ENCODE measurements around the gene ARSB.
"Not testable (repeated sequence)": the region's sequence is repeated elsewhere in the genome, so short reads cannot be mapped to it uniquely, and the experiment has no call there.

Gene ARSB

DNA sequence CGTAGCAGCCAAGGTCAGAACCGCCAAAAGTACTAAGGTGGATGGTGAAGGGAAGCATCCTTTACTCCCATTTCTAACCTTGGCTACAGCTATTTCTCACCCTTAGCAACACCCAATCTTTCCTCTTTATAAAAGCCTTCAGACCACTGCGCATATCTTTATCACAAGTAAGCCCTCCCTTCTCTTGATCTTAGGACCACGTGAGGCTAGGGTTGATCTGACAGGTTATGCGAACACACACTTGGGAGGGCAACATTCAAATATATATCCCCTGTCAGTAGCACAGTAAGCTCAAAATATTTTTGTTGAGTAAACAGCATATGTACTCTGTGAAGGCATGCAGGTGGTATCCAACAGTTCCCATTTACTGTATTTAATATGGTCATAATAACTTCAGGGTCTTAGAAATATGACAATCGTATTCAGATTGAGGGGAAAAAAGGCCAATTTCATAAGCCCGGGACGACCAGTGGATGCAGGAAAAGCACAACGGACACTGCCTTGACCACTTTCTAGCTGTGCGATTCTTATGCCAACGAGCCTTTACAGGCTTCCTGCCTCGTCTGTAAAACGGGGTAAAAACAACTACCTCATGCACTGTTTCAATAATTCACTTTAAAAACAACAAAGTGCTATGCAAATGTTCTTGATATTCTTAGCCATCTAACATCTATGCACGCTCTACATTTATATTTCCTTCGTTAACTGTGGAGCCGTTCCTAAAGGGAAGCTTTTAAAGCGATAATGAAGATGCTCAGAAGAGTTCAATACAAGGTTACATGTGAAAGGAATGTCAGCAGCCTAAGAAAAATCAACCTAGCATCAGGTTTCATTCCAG lies 1.3 kb downstream of the ARSB start:
- H3K9me3 ChIP-seq (ENCODE audit: severe bottlenecking): no peaks in the 10 kb centered on the region
- peak overlapping the region; percentile 57 for H3K4me3 ChIP-seq (ENCODE audit: low read depth, low read length)
- H3K27me3 ChIP-seq (ENCODE audit: insufficient read depth, low read depth, severe bottlenecking): no peaks in the 10 kb centered on the region
- H3K27ac ChIP-seq: peak overlapping the region; percentile 94
- DNase-seq: no peak
- H3K36me3 ChIP-seq: no peaks in the 10 kb centered on the region
- TF ChIP-seq, protein P1, sequence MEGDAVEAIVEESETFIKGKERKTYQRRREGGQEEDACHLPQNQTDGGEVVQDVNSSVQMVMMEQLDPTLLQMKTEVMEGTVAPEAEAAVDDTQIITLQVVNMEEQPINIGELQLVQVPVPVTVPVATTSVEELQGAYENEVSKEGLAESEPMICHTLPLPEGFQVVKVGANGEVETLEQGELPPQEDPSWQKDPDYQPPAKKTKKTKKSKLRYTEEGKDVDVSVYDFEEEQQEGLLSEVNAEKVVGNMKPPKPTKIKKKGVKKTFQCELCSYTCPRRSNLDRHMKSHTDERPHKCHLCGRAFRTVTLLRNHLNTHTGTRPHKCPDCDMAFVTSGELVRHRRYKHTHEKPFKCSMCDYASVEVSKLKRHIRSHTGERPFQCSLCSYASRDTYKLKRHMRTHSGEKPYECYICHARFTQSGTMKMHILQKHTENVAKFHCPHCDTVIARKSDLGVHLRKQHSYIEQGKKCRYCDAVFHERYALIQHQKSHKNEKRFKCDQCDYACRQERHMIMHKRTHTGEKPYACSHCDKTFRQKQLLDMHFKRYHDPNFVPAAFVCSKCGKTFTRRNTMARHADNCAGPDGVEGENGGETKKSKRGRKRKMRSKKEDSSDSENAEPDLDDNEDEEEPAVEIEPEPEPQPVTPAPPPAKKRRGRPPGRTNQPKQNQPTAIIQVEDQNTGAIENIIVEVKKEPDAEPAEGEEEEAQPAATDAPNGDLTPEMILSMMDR (IDR thresholded peaks at IDR 0.05; ENCODE audit: low read depth, low read length): no peak

DNA sequence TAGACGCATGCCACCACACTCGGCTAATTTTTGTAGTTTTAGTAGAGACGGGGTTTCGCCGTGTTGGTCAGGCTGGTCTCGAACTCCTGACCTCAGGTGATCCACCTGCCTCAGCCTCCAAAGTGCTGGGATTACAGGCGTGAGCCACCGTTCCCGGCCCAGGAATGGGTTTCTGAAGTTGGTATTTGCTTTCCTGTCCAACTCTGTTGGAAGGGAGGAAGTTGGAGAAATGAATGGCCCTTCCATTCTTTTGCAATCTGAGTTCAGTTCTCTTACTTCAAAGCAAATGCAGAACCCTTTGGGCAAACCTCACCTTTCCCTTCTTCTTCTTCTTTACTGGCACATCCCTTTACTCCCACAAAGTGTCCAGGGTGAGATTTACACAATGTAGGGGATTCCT lies 1.9 kb downstream of the ARSB start:
- H3K27ac ChIP-seq; H3K27me3 ChIP-seq (ENCODE audit: insufficient read depth, low read depth, severe bottlenecking); H3K4me3 ChIP-seq (ENCODE audit: low read depth, low read length); H3K9me3 ChIP-seq (ENCODE audit: severe bottlenecking); DNase-seq; H3K36me3 ChIP-seq: not testable (repeated sequence)

DNA sequence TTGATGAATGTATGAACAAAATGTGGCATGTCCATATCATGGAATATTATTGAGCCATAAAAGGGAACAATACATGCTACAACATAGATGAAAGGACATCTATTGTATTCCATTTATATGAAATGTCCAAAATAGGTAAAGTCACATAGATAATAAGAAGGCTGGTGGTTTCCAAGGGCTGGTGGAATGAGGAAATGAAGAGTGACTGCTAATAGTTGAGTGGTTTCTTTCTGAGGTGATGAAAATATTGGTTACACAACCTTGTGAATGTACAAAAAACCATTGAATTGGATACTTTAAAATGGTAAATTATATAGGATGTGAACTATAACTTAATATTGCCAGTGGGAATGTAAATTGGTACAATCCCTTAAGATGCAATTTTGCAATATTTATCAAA lies 5.2 kb downstream of the ARSB start:
- Histone ChIP-seq H3K9me3 (ENCODE audit: severe bottlenecking) (no peaks in the 10 kb centered on the region), H3K27ac (no peak overlapping the region), H3K4me3 (ENCODE audit: low read depth, low read length) (no peak overlapping the region), H3K27me3 (ENCODE audit: insufficient read depth, low read depth, severe bottlenecking) (no peaks in the 10 kb centered on the region), H3K36me3 (no peaks in the 10 kb centered on the region)
- DNase-seq: no peak
- TF ChIP-seq, protein P1 (IDR thresholded peaks at IDR 0.05; ENCODE audit: low read depth, low read length): no peak

DNA sequence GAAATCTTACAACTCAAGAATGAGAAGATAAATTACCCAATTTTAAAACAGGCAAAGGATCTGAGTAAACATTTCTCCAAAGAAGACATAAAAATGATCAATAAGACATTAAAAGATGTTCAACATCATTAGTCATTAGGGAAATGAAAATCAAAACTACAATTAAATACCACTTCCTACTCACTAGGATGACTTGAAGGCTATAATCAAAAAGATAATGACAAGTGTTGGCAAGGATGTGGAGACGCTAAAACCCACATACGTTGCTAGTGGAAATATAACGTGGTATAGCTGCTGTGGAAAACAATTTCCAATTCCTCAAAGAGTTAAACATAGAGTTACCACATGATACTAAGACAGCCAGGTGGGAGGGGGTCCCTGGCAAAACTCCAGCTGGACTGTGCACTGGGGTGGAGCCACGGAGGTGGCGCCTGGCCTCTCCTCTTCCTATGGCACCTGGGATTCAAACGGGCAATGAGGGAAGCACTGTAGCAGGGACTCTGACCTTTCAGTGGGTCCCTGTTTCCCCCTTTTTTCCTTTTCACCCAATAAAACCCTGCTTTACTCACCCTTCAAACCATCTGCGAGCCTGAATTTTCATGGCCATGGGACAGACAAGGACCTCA lies 5.9 kb downstream of the ARSB start:
- H3K9me3 ChIP-seq (ENCODE audit: severe bottlenecking): no peaks in the 10 kb centered on the region
- no peaks in the 10 kb centered on the region for H3K36me3 ChIP-seq
- no peak for DNase-seq
- TF ChIP-seq, protein P1 (IDR thresholded peaks at IDR 0.05; ENCODE audit: low read depth, low read length): no peak
- no peaks in the 10 kb centered on the region for H3K27me3 ChIP-seq (ENCODE audit: insufficient read depth, low read depth, severe bottlenecking)
- H3K27ac ChIP-seq: no peak overlapping the region
- H3K4me3 ChIP-seq (ENCODE audit: low read depth, low read length): no peak overlapping the region

DNA sequence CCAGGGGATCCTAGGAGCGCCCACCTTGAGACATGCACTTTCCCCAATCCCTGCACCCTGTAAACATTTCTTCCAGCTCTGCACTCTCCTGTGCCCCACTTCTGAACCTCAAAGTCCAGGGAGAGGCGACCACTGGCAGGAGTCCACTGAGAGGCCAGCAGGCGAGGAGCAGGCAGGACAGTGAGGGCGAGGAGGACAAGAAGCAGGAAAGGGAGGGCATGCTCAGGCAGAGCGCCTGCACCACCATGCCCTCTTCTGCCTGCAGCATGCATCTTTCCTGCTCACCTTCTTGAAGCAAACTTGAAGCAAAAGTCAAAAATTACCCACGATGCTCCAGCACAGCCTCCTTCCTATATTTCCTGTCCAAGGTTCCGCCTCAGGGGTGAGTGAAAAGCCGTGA lies 10.1 kb downstream of the ARSB start:
- no peaks in the 10 kb centered on the region for H3K9me3 ChIP-seq (ENCODE audit: severe bottlenecking)
- TF ChIP-seq, protein P1 (IDR thresholded peaks at IDR 0.05; ENCODE audit: low read depth, low read length): no peak
- no peak for DNase-seq
- no peaks in the 10 kb centered on the region for H3K36me3 ChIP-seq
- H3K4me3 ChIP-seq (ENCODE audit: low read depth, low read length): no peak overlapping the region
- H3K27ac ChIP-seq: no peak overlapping the region
- H3K27me3 ChIP-seq (ENCODE audit: insufficient read depth, low read depth, severe bottlenecking): no peaks in the 10 kb centered on the region

DNA sequence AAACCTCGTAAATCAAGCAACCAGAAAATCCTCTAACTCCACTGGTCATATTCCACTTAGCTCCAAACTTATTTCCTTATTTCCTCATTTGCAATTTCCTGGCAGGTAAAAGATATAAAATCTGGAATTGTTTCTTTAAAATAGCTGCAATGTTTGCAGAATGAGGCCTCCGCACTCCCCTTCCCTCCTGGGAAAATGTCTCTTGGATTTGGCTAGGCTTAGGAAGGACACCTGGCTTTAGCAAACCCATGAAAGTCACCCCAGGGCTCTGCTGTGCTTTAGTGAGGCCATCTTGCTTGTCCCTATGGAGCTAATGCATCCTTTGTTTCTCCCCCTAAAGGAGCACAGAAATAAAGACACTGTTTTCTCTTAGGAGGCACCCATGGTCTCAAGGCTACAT lies 10.5 kb downstream of the ARSB start:
- peak overlapping the region; percentile 52 for H3K27ac ChIP-seq
- no peak for DNase-seq
- H3K4me3 ChIP-seq (ENCODE audit: low read depth, low read length): no peak overlapping the region
- no peaks in the 10 kb centered on the region for H3K9me3 ChIP-seq (ENCODE audit: severe bottlenecking)
- TF ChIP-seq, protein P1 (IDR thresholded peaks at IDR 0.05; ENCODE audit: low read depth, low read length): no peak
- H3K36me3 ChIP-seq: no peaks in the 10 kb centered on the region
- no peaks in the 10 kb centered on the region for H3K27me3 ChIP-seq (ENCODE audit: insufficient read depth, low read depth, severe bottlenecking)

Data from WERI-Rb-1 (cell line).